HCT116 (cell line): ENCODE data around the gene ROMO1.

Experiments used
- SRF ChIP-seq: IDR thresholded peaks from 2 replicates; pipeline ENCODE4 v1.6.1; 2012; ENCODE audit warnings: low read depth
- TF ChIP-seq, protein P1 (sequence below), 3 experiments: fragments of 200-600 bp in 1 of 3; sonication (generic) in 1 of 3; IDR thresholded peaks in 2 of 3; conservative IDR thresholded peaks in 1 of 3; 2 replicates each; pipeline ENCODE4 v1.5.1; 2012 to 2017; ENCODE audit warnings: low read depth in 2 of 3, low read length in 2 of 3, antibody characterized with exemption in 1 of 3, borderline replicate concordance in 1 of 3, control low read depth in 1 of 3, mild to moderate bottlenecking in 1 of 3, mixed read lengths in 1 of 3, mixed run types in 1 of 3, moderate library complexity in 1 of 3; ENCODE audit not compliant: insufficient read depth in 1 of 3

- TF ChIP-seq, protein P1, sequence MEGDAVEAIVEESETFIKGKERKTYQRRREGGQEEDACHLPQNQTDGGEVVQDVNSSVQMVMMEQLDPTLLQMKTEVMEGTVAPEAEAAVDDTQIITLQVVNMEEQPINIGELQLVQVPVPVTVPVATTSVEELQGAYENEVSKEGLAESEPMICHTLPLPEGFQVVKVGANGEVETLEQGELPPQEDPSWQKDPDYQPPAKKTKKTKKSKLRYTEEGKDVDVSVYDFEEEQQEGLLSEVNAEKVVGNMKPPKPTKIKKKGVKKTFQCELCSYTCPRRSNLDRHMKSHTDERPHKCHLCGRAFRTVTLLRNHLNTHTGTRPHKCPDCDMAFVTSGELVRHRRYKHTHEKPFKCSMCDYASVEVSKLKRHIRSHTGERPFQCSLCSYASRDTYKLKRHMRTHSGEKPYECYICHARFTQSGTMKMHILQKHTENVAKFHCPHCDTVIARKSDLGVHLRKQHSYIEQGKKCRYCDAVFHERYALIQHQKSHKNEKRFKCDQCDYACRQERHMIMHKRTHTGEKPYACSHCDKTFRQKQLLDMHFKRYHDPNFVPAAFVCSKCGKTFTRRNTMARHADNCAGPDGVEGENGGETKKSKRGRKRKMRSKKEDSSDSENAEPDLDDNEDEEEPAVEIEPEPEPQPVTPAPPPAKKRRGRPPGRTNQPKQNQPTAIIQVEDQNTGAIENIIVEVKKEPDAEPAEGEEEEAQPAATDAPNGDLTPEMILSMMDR (IDR thresholded peaks at IDR 0.05 in 2 of 3, conservative IDR thresholded peaks at IDR 0.05 in 1 of 3; ENCODE audit: borderline replicate concordance in 1 of 3, insufficient read depth in 1 of 3, low read depth in 2 of 3, low read length in 2 of 3): no peak
- no peak for TF ChIP-seq SRF
These were observed 37.3 kb upstream of the ROMO1 start for GRCh38 chr20:35661908-35662307.
